OCI-LY7 (cell line): ENCODE results near the gene TGFB1. TPM values are rescaled to one million over a fixed set of nuclear protein-coding genes. Genes with fewer than 3 reads are reported as not detected.
"Not testable (repeated sequence)": the region's sequence is repeated elsewhere in the genome, so short reads cannot be mapped to it uniquely, and the experiment has no call there.

ENCODE experiments used
- BruUV-seq: library from RNA; stranded (reverse); fragments of 400-500 nt; replicated peaks from 2 replicates; lab custom pipeline; 2021; lab: Mats Ljungman, UMichigan
- CTCF ChIA-PET: fragments of 300-600 bp; sonication (Branson Sonifier 250); formaldehyde crosslinking; loops from one replicate; lab custom pipeline; 2022; ENCODE audit warnings: antibody characterized with exemption; ENCODE audit not compliant: unreplicated experiment; lab: Charles Lee
- POLR2A ChIA-PET: fragments of 300-600 bp; sonication (Branson Sonifier 250); formaldehyde crosslinking; loops from one replicate; lab custom pipeline; 2022; ENCODE audit warnings: antibody characterized with exemption; lab: Charles Lee
- DNase-seq: peaks from one replicate; pipeline ENCODE4 v3.0.0-alpha.2; 2015; ENCODE audit warnings: low spot score
- H2AFZ ChIP-seq: fragments of 200-600 bp; sonication (generic), shearing (Covaris generic); 2 replicates; pipeline ENCODE4 v1.6.1; 2014; ENCODE audit warnings: mild to moderate bottlenecking, antibody characterized with exemption, low read length, moderate library complexity
- H3K27ac ChIP-seq: fragments of 200-600 bp; sonication (generic); 2 replicates; pipeline ENCODE4 v1.5.1; 2014; ENCODE audit warnings: mixed run types, low read depth, mild to moderate bottlenecking, moderate library complexity, low read length, inconsistent platforms; ENCODE audit not compliant: poor library complexity, severe bottlenecking
- H3K36me3 ChIP-seq: fragments of 200-600 bp; sonication (generic); 2 replicates; pipeline ENCODE4 v1.6.1; 2014; ENCODE audit warnings: mild to moderate bottlenecking, antibody characterized with exemption, low read length, moderate library complexity, mixed read lengths; ENCODE audit not compliant: insufficient read depth
- H3K4me1 ChIP-seq: fragments of 200-600 bp; sonication (generic); 2 replicates; pipeline ENCODE4 v1.5.1; 2014; ENCODE audit warnings: mild to moderate bottlenecking, low read length; ENCODE audit not compliant: insufficient read depth, poor library complexity, severe bottlenecking
- H3K4me2 ChIP-seq: fragments of 200-600 bp; sonication (generic); 2 replicates; pipeline ENCODE4 v1.6.1; 2014; ENCODE audit warnings: mild to moderate bottlenecking, low read length
- H3K4me3 ChIP-seq: fragments of 200-600 bp; sonication (generic); 2 replicates; pipeline ENCODE4 v1.5.1; 2014; ENCODE audit warnings: mild to moderate bottlenecking, low read depth, low read length; ENCODE audit not compliant: poor library complexity, severe bottlenecking
- H3K79me2 ChIP-seq: fragments of 200-600 bp; sonication (generic); 2 replicates; pipeline ENCODE4 v1.6.1; 2016; ENCODE audit warnings: low read depth, mild to moderate bottlenecking, low read length, moderate library complexity, mixed read lengths; ENCODE audit not compliant: insufficient read depth
- H3K9me2 ChIP-seq: fragments of 200-600 bp; sonication (generic); 2 replicates; pipeline ENCODE4 v1.6.1; 2016; ENCODE audit warnings: mild to moderate bottlenecking, low read length, mixed read lengths; ENCODE audit not compliant: insufficient read depth
- H3K9me3 ChIP-seq: fragments of 200-600 bp; sonication (generic); 2 replicates; pipeline ENCODE4 v1.6.1; 2014; ENCODE audit warnings: mild to moderate bottlenecking, mixed run types, low read length, mixed read lengths
- H4K20me1 ChIP-seq: fragments of 200-600 bp; sonication (generic); 2 replicates; pipeline ENCODE4 v1.6.1; 2014; ENCODE audit warnings: mild to moderate bottlenecking, antibody characterized with exemption, low read length, moderate library complexity, mixed read lengths; ENCODE audit not compliant: insufficient read depth
- CTCF ChIP-seq: fragments of 200-600 bp; sonication (generic); conservative IDR thresholded peaks from 2 replicates; pipeline ENCODE4 v1.5.1; 2014; ENCODE audit warnings: mild to moderate bottlenecking, antibody characterized with exemption, low read length, moderate library complexity, mixed read lengths
- EZH2phosphoT487 ChIP-seq: fragments of 200-600 bp; sonication (generic); IDR thresholded peaks from 2 replicates; pipeline ENCODE4 v1.6.1; 2018; ENCODE audit warnings: low read depth, borderline replicate concordance, mild to moderate bottlenecking, mixed run types, antibody characterized with exemption, low read length, moderate library complexity, mixed read lengths
- intact Hi-C: fragments of 100-400 bp; cut with micrococcal nuclease; formaldehyde crosslinking; loops from one replicate; pipeline ENCODE4 v1.10.0; 2022; ENCODE audit not compliant: unreplicated experiment
- total RNA-seq, 2 experiments: library from RNA; depleted of rRNA in 1 of 2; stranded (reverse); fragments of >200 nt in 1 of 2; shearing (Covaris generic) in 1 of 2; gene quantifications; 2 replicates each; pipeline ENCODE4 v1.2.3, GENCODE V29; 2014 to 2022

Gene TGFB1
- total RNA-seq, 2 experiments from 2014 or later, result 15.5 to 88.8 TPM

GRCh38 chr19:41384351-41384750, 30.6 kb upstream of the TGFB1 start:
- H3K4me1 ChIP-seq, result no peaks in the 10 kb centered on the region
- no peak for TF ChIP-seq CTCF
- no peak for TF ChIP-seq EZH2phosphoT487
- H4K20me1 ChIP-seq, result no peaks in the 10 kb centered on the region
- H3K27ac ChIP-seq, result no peak overlapping the region
- no peak overlapping the region for H3K4me2 ChIP-seq
- ChIA-PET POLR2A (interaction anchor here (1.0 kb wide), 1 partner anchor 9 kb away, joined by 4 read pairs; no protein-coding TSS in a partner anchor), CTCF (no interaction called here)
- intact Hi-C loops, result no loop called here
- no TSS peak for BruUV-seq
- H2AFZ ChIP-seq, result no peak overlapping the region
- DNase-seq, result no peak
- H3K9me3 ChIP-seq, result no peaks in the 10 kb centered on the region
- H3K79me2 ChIP-seq, result no peaks in the 10 kb centered on the region
- peaks cover 37% of the 10 kb centered on the region for H3K36me3 ChIP-seq
- H3K4me3 ChIP-seq, result no peak overlapping the region
- H3K9me2 ChIP-seq, result no peaks in the 10 kb centered on the region

- intact Hi-C loops, H2AFZ ChIP-seq, CTCF ChIA-PET: not testable (repeated sequence)
Observed at GRCh38 chr19:41381536-41381935, 27.8 kb upstream of the TGFB1 start.

GRCh38 chr19:41377977-41378709, 24.4 kb upstream of the TGFB1 start:
- H3K9me3 ChIP-seq, result no peaks in the 10 kb centered on the region
- H3K36me3 ChIP-seq, result no peaks in the 10 kb centered on the region
- no TSS peak for BruUV-seq
- no peak overlapping the region for H2AFZ ChIP-seq
- peaks cover 13% of the 10 kb centered on the region for H3K4me1 ChIP-seq
- TF ChIP-seq CTCF (peak; percentile 57), EZH2phosphoT487 (no peak)
- H3K79me2 ChIP-seq, result no peaks in the 10 kb centered on the region
- POLR2A ChIA-PET, result interaction anchor here (0.6 to 1.3 kb wide), 2 partner anchors 14 to 633 kb away, joined by 3 to 8 read pairs; partner anchors contain the start of gene B9D2
- H3K27ac ChIP-seq, result peak overlapping the region; percentile 13
- DNase-seq, result peak; percentile 57
- H3K9me2 ChIP-seq, result no peaks in the 10 kb centered on the region
- no peaks in the 10 kb centered on the region for H4K20me1 ChIP-seq
- peak overlapping the region; percentile 6 for H3K4me2 ChIP-seq
- CTCF ChIA-PET, result interaction anchor here (1.0 kb wide), 1 partner anchor 14 kb away, joined by 3 read pairs; the partner anchor contains the start of gene B9D2
- intact Hi-C loops, result no loop called here
- H3K4me3 ChIP-seq, result no peak overlapping the region

More at GRCh38 chr19:41381536-41381935, 27.8 kb upstream of the TGFB1 start:
- POLR2A ChIA-PET, result interaction anchor here (0.6 to 0.9 kb wide), 2 partner anchors 18 to 58 kb away, joined by 3 to 6 read pairs; partner anchors contain the start of gene B9D2
- not testable (repeated sequence) for H3K9me3 ChIP-seq, H3K4me2 ChIP-seq, BruUV-seq, H3K9me2 ChIP-seq, H3K79me2 ChIP-seq, H4K20me1 ChIP-seq, H3K4me3 ChIP-seq, DNase-seq, H3K27ac ChIP-seq
- Histone ChIP-seq H3K36me3 (peaks cover 16% of the 10 kb centered on the region; the same call in 1 of the 2 replicates), H3K4me1 (peaks cover 13% of the 10 kb centered on the region)
